ENCODE results near the gene SMPD2.

Gene SMPD2

DNA sequence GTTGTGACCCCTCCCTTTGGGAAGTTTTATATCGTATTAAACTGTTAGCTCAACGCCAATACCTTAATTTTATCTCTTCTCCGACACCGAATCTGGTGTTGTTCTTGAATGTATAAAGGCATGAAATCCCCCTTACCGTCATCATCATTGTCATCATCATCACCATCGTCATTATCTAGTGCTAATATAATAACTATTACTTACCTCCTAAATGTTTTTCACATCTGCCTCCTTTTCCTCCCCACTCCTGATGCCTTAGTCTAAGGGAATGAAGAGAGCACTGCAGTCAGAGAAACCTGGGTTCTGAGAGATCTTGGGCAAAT is 43.2 kb downstream of the SMPD2 start:
- no peak for DNase-seq (ENCODE audit: low read depth in 2 of 2)

DNA sequence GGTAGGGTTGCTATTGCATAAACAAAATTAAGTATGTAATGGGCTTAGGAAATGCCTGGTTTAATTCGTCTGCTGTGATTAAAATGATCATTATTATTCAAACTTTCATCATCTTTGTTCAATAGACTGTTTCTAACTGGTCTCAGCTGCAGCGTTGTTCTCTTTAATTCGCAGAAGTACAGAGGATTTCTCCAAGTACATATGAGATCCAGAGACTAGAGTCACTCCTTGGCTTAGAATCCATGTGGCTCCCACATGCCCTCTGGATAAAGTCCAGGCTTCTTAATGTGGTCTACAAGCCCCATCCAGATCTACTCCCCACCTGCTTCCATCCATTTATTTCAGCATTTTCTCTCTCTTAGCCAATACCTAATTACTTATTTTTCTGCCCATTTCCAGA is 43.6 kb downstream of the SMPD2 start:
- no peak for DNase-seq (ENCODE audit: low read depth in 2 of 2)

- DNase-seq (ENCODE audit: low read depth in 2 of 2), result no peak
These were observed 44.9 kb downstream of the SMPD2 start for GRCh38 chr6:109485266-109485935.

DNA sequence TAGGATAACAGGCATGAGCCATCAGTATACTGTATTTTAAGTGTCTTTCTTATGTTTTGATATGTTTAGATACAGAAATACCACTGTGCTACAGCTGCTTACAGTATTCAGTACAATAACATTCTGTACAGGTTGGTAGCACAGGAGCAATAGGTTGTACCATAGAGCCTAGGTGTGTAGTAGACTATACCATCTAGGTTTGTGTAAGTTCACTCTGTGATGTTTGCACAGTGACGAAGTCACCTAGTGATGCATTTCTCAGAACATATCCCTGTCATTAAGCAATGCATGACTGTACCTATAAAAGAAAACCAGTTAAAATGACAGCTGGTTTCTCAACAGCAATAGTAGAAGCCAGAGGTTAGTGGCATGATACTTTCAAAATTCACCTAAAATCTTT is 45.5 kb downstream of the SMPD2 start:
- DNase-seq (ENCODE audit: low read depth in 2 of 2), result no peak

DNA sequence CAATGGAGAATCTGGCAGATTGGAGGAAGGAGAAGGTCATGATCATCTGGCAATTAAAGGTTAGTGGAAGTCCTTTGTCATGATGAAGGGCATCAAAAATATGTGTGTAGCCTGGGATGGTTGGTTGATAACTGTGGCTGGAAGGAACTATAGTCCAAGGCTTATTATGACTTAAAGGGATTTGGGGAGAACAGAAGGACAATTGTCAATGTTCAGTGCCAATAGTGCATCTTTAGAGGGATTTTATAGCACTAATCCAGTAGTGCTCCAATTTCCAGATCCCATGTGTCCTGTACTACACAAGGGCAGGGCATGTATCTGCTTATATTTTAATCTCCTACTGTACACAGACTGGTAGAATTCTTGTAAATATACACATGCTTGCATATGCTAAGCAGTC is 47.5 kb downstream of the SMPD2 start:
- DNase-seq (ENCODE audit: low read depth in 2 of 2), result no peak

GRCh38 chr6:109490713-109491112 is 50.2 kb downstream of the SMPD2 start:
- no peak for DNase-seq (ENCODE audit: low read depth in 2 of 2)

- DNase-seq (ENCODE audit: low read depth in 2 of 2), result no peak
These were observed 50.8 kb downstream of the SMPD2 start for GRCh38 chr6:109491207-109491938.

All from stimulated activated CD8-positive, alpha-beta memory T cell treated with anti-CD3 and anti-CD28 coated beads, Interleukin-15, amount 100 ng/mL, for 4 hours (primary cell).